A549 (cell line): ENCODE data around the gene CDC5L.

Experiments used
- HOXA7 ChIP-seq: fragments of 250-450 bp; sonication (Bioruptor Pico); IDR thresholded peaks from 2 replicates; pipeline ENCODE4 v1.5.0; 2020; ENCODE audit warnings: mild to moderate bottlenecking, moderate library complexity
- MAX ChIP-seq: IDR thresholded peaks from 2 replicates; pipeline ENCODE4 v1.6.1; 2012
- POLR2A ChIP-seq: IDR thresholded peaks from 2 replicates; pipeline ENCODE4 v1.6.1; 2012; ENCODE audit warnings: mild to moderate bottlenecking, low read length
- SREBF2 ChIP-seq: fragments of 450-650 bp; IDR thresholded peaks from 2 replicates; pipeline ENCODE4 v1.6.1; 2014; ENCODE audit warnings: mild to moderate bottlenecking, moderate library complexity
- USF2 ChIP-seq: fragments of 450-650 bp; IDR thresholded peaks from 2 replicates; pipeline ENCODE4 v1.6.1; 2014; ENCODE audit warnings: antibody characterized with exemption
- TF ChIP-seq, protein P1 (sequence below): fragments of >200 bp; sonication (Bioruptor Twin); formaldehyde crosslinking; IDR thresholded peaks from 3 replicates; pipeline ENCODE4 v1.5.1; 2016

DNA sequence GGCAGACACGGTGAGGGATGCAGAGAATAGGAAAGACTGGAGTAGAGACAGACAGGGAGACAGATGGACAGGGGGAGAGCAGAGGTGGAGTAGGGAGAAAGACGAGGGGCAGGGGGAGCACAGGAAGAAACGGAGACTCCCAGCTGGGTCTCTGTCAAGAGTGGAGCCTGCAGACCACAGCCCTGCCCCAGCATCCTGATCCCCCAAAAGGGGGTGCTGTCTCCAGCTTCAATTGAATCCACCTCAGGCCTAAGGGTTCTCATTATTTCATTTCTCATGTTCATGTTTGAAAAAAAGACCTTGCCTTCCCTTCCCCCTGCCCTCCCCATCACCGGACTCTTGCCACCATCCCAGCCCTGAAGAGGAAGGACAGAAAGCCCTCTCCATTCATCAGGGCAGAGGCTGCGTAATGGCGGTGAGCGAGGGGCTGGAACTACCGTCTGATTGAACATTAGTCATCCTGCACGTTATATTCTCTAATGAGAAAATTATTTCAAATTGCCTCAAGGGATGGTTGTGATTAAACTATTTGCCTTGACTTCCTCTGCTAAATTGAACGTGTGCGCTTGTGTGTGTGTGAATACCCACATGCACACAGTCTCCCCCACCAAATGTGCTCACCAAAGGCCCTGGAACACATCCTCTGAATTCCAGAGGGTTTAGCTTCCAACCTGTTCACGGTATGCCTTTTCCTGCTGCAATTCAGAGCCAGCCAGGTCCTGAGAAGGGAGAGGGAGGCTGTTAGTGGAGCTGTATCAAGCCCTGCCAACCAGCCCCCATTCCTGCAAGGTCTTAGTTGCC lies 98.3 kb downstream of the CDC5L start:
- TF ChIP-seq, protein P1, sequence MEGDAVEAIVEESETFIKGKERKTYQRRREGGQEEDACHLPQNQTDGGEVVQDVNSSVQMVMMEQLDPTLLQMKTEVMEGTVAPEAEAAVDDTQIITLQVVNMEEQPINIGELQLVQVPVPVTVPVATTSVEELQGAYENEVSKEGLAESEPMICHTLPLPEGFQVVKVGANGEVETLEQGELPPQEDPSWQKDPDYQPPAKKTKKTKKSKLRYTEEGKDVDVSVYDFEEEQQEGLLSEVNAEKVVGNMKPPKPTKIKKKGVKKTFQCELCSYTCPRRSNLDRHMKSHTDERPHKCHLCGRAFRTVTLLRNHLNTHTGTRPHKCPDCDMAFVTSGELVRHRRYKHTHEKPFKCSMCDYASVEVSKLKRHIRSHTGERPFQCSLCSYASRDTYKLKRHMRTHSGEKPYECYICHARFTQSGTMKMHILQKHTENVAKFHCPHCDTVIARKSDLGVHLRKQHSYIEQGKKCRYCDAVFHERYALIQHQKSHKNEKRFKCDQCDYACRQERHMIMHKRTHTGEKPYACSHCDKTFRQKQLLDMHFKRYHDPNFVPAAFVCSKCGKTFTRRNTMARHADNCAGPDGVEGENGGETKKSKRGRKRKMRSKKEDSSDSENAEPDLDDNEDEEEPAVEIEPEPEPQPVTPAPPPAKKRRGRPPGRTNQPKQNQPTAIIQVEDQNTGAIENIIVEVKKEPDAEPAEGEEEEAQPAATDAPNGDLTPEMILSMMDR: no peak
- TF ChIP-seq POLR2A: no peak
- no peak for TF ChIP-seq HOXA7 (CRISPR knock-in tag)
- no peak for TF ChIP-seq USF2
- no peak for TF ChIP-seq SREBF2
- TF ChIP-seq MAX: no peak
